HepG2 (cell line): ENCODE data around the gene ANKS1B. TPM values are rescaled to one million over a fixed set of nuclear protein-coding genes. Genes with fewer than 3 reads are reported as not detected.

Source experiments
- ATAC-seq: fragments of 200-7000 bp; cut with Tn5 transposase; 3 replicates; pipeline ENCODE4 v1.9.1; 2020; ENCODE audit warnings: mild to moderate bottlenecking, moderate library complexity
- BruUV-seq: library from RNA; stranded (reverse); fragments of 400-500 nt; replicated peaks from 2 replicates; lab custom pipeline; 2021; lab: Mats Ljungman, UMichigan
- CTCF ChIA-PET: fragments of 300-600 bp; formaldehyde crosslinking; extraction: SDS; loops from one replicate; lab custom pipeline; 2021; ENCODE audit warnings: low total read pairs, inconsistent platforms, low intra/inter-chr PET ratio; lab: Yijun Ruan, JAX
- POLR2A ChIA-PET: fragments of 350-600 bp; sonication (Branson Sonifier 250); formaldehyde crosslinking; loops from one replicate; lab custom pipeline; 2020; ENCODE audit warnings: antibody characterized with exemption, inconsistent platforms; lab: Yijun Ruan, JAX
- DNase-seq: peaks from one replicate; pipeline ENCODE4 v3.0.0-alpha.2; 2015; ENCODE audit warnings: low spot score
- FAIRE-seq: peaks from 3 replicates; lab custom pipeline; 2011; peaks lifted over from hg19 to GRCh38; lab: Jason Lieb, UNC
- H2AFZ ChIP-seq: one replicate; pipeline ENCODE4 v1.6.1; 2011; ENCODE audit warnings: low read length, inconsistent platforms
- H3K27ac ChIP-seq: fragments of 300-600 bp; 3 replicates; pipeline ENCODE4 v1.8.0; 2011; ENCODE audit warnings: mixed run types, mild to moderate bottlenecking, mixed read lengths, low read length, inconsistent platforms; ENCODE audit not compliant: insufficient read depth; ENCODE audit errors: extremely low read length
- H3K27me3 ChIP-seq, 2 experiments: fragments of 200-600 bp in 1 of 2; 2 replicates in 1 of 2; 3 replicates in 1 of 2; pipeline versions ENCODE4 v1.6.0 to v1.8.0; 2011; ENCODE audit warnings: low read length in 2 of 2, mild to moderate bottlenecking in 2 of 2, moderate library complexity in 2 of 2, inconsistent platforms in 1 of 2; ENCODE audit not compliant: insufficient read depth in 2 of 2, control insufficient read depth in 1 of 2
- H3K36me3 ChIP-seq, 2 experiments: fragments of 200-600 bp in 1 of 2; replicated peaks in 1 of 2; 2 replicates in 1 of 2; 3 replicates in 1 of 2; pipeline versions ENCODE4 v1.5.1 to v1.8.0; 2011; ENCODE audit warnings: low read length in 2 of 2, inconsistent platforms in 1 of 2; ENCODE audit not compliant: insufficient read depth in 2 of 2, control insufficient read depth in 1 of 2
- H3K4me1 ChIP-seq: 2 replicates; pipeline ENCODE4 v1.5.1; 2012; ENCODE audit warnings: low read length, inconsistent platforms; ENCODE audit not compliant: insufficient read depth
- H3K4me2 ChIP-seq: 2 replicates; pipeline ENCODE4 v1.6.0; 2011; ENCODE audit warnings: low read depth, low read length, inconsistent platforms
- H3K4me3 ChIP-seq, 3 experiments: fragments of 200-600 bp in 1 of 3; sonication (generic), shearing (Covaris generic) in 1 of 3; replicated peaks in 1 of 3; 2 replicates each; pipeline ENCODE4 v1.5.1; 2011 to 2016; ENCODE audit warnings: low read length in 3 of 3, inconsistent platforms in 2 of 3, low read depth in 2 of 3, mild to moderate bottlenecking in 2 of 3, control low read depth in 1 of 3, mixed read lengths in 1 of 3; ENCODE audit not compliant: insufficient read depth in 1 of 3
- H3K79me2 ChIP-seq: one replicate; pipeline ENCODE4 v1.6.1; 2011; ENCODE audit warnings: low read length, inconsistent platforms; ENCODE audit not compliant: insufficient read depth
- H3K9ac ChIP-seq: 2 replicates; pipeline ENCODE4 v1.6.0; 2011; ENCODE audit warnings: mild to moderate bottlenecking, low read depth, low read length, inconsistent platforms; ENCODE audit not compliant: insufficient read depth
- H3K9me3 ChIP-seq: 2 replicates; pipeline ENCODE4 v1.5.1; 2012; ENCODE audit warnings: mild to moderate bottlenecking, low read length
- H4K20me1 ChIP-seq: 2 replicates; pipeline ENCODE4 v1.6.0; 2011; ENCODE audit warnings: inconsistent platforms, mild to moderate bottlenecking, low read length, moderate library complexity; ENCODE audit not compliant: insufficient read depth
- ATF6 ChIP-seq: sonication (generic); formaldehyde crosslinking; conservative IDR thresholded peaks from 2 replicates; pipeline ENCODE4 v1.4.0; 2020; ENCODE audit warnings: missing genetic modification reagents
- EED ChIP-seq: sonication (generic); formaldehyde crosslinking; IDR thresholded peaks from 2 replicates; pipeline ENCODE4 v1.5.0; 2020; ENCODE audit warnings: mild to moderate bottlenecking, missing genetic modification reagents
- GLMP ChIP-seq: sonication (generic); formaldehyde crosslinking; IDR thresholded peaks from 2 replicates; pipeline ENCODE4 v1.9.0; 2021; ENCODE audit warnings: missing genetic modification reagents, mild to moderate bottlenecking, borderline replicate concordance
- JDP2 ChIP-seq: sonication (generic); formaldehyde crosslinking; IDR thresholded peaks from 2 replicates; pipeline ENCODE4 v1.8.1; 2022; ENCODE audit warnings: missing genetic modification reagents, borderline replicate concordance
- KMT2A ChIP-seq: sonication (generic); formaldehyde crosslinking; IDR thresholded peaks from 2 replicates; pipeline ENCODE4 v1.4.0; 2020; ENCODE audit warnings: missing genetic modification reagents
- PAX8 ChIP-seq: sonication (generic); formaldehyde crosslinking; IDR thresholded peaks from 2 replicates; pipeline ENCODE4 v1.8.0; 2022; ENCODE audit warnings: mild to moderate bottlenecking, missing genetic modification reagents, borderline replicate concordance
- SIX1 ChIP-seq: sonication (generic); formaldehyde crosslinking; IDR thresholded peaks from 2 replicates; pipeline ENCODE4 v1.4.0; 2020; ENCODE audit warnings: missing genetic modification reagents, borderline replicate concordance
- SP140L ChIP-seq: sonication (generic); formaldehyde crosslinking; IDR thresholded peaks from 2 replicates; pipeline ENCODE4 v1.4.0; 2020; ENCODE audit warnings: missing genetic modification reagents, borderline replicate concordance
- ZNF180 ChIP-seq: sonication (generic); formaldehyde crosslinking; IDR thresholded peaks from 2 replicates; pipeline ENCODE4 v1.4.0; 2020; ENCODE audit warnings: low read depth, missing genetic modification reagents, borderline replicate concordance
- ZNF318 ChIP-seq: sonication (generic); formaldehyde crosslinking; IDR thresholded peaks from 2 replicates; pipeline ENCODE4 v1.4.0; 2020; ENCODE audit warnings: mild to moderate bottlenecking, missing genetic modification reagents
- WGBS: methylation state at CpG from one replicate; pipeline ENCODE4 v1.1.6; 2017; ENCODE audit warnings: low lambda C conversion rate; 5-methylcytosine and 5-hydroxymethylcytosine counted together
- in situ Hi-C: cut with HindIII; loops from 2 replicates; pipeline ENCODE4 v1.10.0; 2017; ENCODE audit warnings: low pct_unique_long_range_greater_than_20kb; ENCODE audit not compliant: extremely low pct_ligation_motif_present
- intact Hi-C: fragments of 100-400 bp; cut with micrococcal nuclease; formaldehyde crosslinking; loops from one replicate; pipeline ENCODE4 v1.10.0; 2022; ENCODE audit not compliant: unreplicated experiment
- polyA plus RNA-seq, 8 experiments: library from polyadenylated mRNA; depleted of rRNA in 3 of 8; stranded (reverse) in 7 of 8; unstranded in 1 of 8; fragments of >200 nt; fragmentation: Illumina TruSeq in 4 of 8; extraction: Trizol in 4 of 8; gene quantifications; 2 replicates each; pipeline versions ENCODE4 v1.2.1 to v1.2.3, GENCODE V29; 2011 to 2016; ENCODE audit warnings: low read depth in 4 of 8, missing spikeins in 1 of 8, mixed read lengths in 1 of 8; ENCODE audit not compliant: insufficient read depth in 1 of 8
- total RNA-seq, 5 experiments: library from RNA; depleted of rRNA; stranded (reverse); fragments of >200 nt; fragmentation: Illumina TruSeq; extraction: Trizol; gene quantifications; 2 replicates each; pipeline ENCODE4 v1.2.3, GENCODE V29; 2016; ENCODE audit warnings: low read depth in 1 of 5

Gene ANKS1B
- total and polyA plus RNA-seq, 2 of the 13 experiments (the other 11 are each of a cell fraction or from before 2014, with no cell fraction given): 0.15 TPM; not detected in 1

- CTCF ChIA-PET: no interaction called here
- no peak for DNase-seq
- TF ChIP-seq SIX1: no peak
- TF ChIP-seq KMT2A (CRISPR knock-in tag): no peak
- no peak for TF ChIP-seq EED (CRISPR knock-in tag)
- no peak for TF ChIP-seq JDP2 (CRISPR knock-in tag)
- TF ChIP-seq SP140L (CRISPR knock-in tag): no peak
- no peak for TF ChIP-seq ZNF180 (CRISPR knock-in tag)
- no peak for TF ChIP-seq GLMP (CRISPR knock-in tag)
- TF ChIP-seq ZNF318 (CRISPR knock-in tag): no peak
- TF ChIP-seq ATF6 (CRISPR knock-in tag): no peak
- no peak for TF ChIP-seq PAX8 (CRISPR knock-in tag)
- TF ChIP-seq, all 625 proteins: peak for 0
- no peak for ATAC-seq
- Histone ChIP-seq H4K20me1 (no peaks in the 10 kb centered on the region), H2AFZ (no peak overlapping the region), H3K4me3 (no peak overlapping the region), H3K9ac (no peak overlapping the region), H3K27me3 (peaks cover 1 to 31% of the 10 kb centered on the region in 2 experiments; a peak in 4 of 5 replicates), H3K9me3 (no peaks in the 10 kb centered on the region), H3K36me3 (no peaks in the 10 kb centered on the region), H3K27ac (no peak overlapping the region), H3K4me2 (no peak overlapping the region), H3K4me1 (peaks cover 12% of the 10 kb centered on the region), H3K79me2 (no peaks in the 10 kb centered on the region)
- 0% methylated on average over 3 of the region's 3 CpGs for WGBS
- no TSS peak for BruUV-seq
- in situ Hi-C loops (no loop called here), intact Hi-C loops (no loop called here)
- no peak for FAIRE-seq
- POLR2A ChIA-PET: no interaction called here
These were observed 1226.4 kb downstream of the ANKS1B start for GRCh38 chr12:98758331-98758730.
